Sigmoid colon (tissue), 7 donors: ENCODE results near the gene ABHD2. TPM values are rescaled to one million over a fixed set of nuclear protein-coding genes. Genes with fewer than 3 reads are reported as not detected.

ENCODE experiments used
- DNase-seq: peaks from one replicate; pipeline ENCODE4 v3.0.0-alpha.2; 2019
- H3K27ac ChIP-seq, 4 donors: fragments of 200-600 bp; sonication (generic); one replicate each; pipeline ENCODE4 v1.5.1; 2016 to 2019; ENCODE audit warnings: mild to moderate bottlenecking in 1 of 4
- H3K27me3 ChIP-seq, 3 donors: fragments of 200-600 bp; sonication (generic); one replicate each; pipeline ENCODE4 v1.5.1; 2019; ENCODE audit warnings: mild to moderate bottlenecking in 1 of 3
- H3K36me3 ChIP-seq, 4 donors: fragments of 200-600 bp; sonication (generic); one replicate each; pipeline ENCODE4 v1.5.1; 2016 to 2019
- H3K4me1 ChIP-seq, 4 donors: fragments of 200-600 bp; sonication (generic); one replicate each; pipeline ENCODE4 v1.5.1; 2017 to 2019
- H3K4me3 ChIP-seq, 4 donors: fragments of 200-600 bp; sonication (generic); one replicate each; pipeline ENCODE4 v1.5.1; 2017 to 2019; ENCODE audit warnings: mild to moderate bottlenecking in 2 of 4, moderate library complexity in 1 of 4
- H3K9me3 ChIP-seq, 4 donors: fragments of 200-600 bp in 3 of 4; sonication (generic) in 3 of 4; one replicate each; pipeline versions ENCODE4 v1.5.1 to v1.6.1; 2013 to 2019
- CTCF ChIP-seq, 4 experiments: fragments of 450-650 bp in 3 of 4; fragments of 200-600 bp in 1 of 4; IDR thresholded peaks; one replicate each; pipeline ENCODE4 v1.5.1; 2016 to 2019; ENCODE audit warnings: antibody characterized with exemption in 4 of 4, mild to moderate bottlenecking in 3 of 4, moderate library complexity in 2 of 4
- EP300 ChIP-seq, 4 donors: sonication (generic); formaldehyde crosslinking; IDR thresholded peaks; one replicate each; pipeline ENCODE4 v1.6.1; 2017; ENCODE audit warnings: antibody characterized with exemption in 4 of 4
- POLR2A ChIP-seq, 2 donors: fragments of 450-650 bp; IDR thresholded peaks; one replicate each; pipeline ENCODE4 v1.6.1; 2016; ENCODE audit warnings: antibody characterized with exemption in 2 of 2, mild to moderate bottlenecking in 2 of 2, moderate library complexity in 2 of 2
- POLR2AphosphoS5 ChIP-seq, 4 donors: sonication (generic); formaldehyde crosslinking; IDR thresholded peaks; one replicate each; pipeline ENCODE4 v1.6.1; 2017; ENCODE audit warnings: antibody characterized with exemption in 4 of 4
- WGBS, 2 donors: extraction: QIAGEN DNeasy Blood & Tissue Kit; methylation state at CpG; one replicate each; pipeline ENCODE4 v1.1.7; 2013; 5-methylcytosine and 5-hydroxymethylcytosine counted together
- intact Hi-C: fragments of 100-400 bp; cut with DNase I; formaldehyde crosslinking; loops from one replicate; pipeline ENCODE4 v1.15.1; 2023
- polyA plus RNA-seq, 3 donors: library from polyadenylated mRNA; stranded (reverse); fragments of 200-250 nt; gene quantifications; one replicate each; pipeline ENCODE4 v1.2.3, GENCODE V29; 2013
- total RNA-seq, 4 donors: library from RNA; depleted of rRNA; stranded (reverse); fragments of >200 nt; gene quantifications; one replicate each; pipeline ENCODE4 v1.1.0, GENCODE V29; 2016
- donor health status: healthy with polysubstance abuse.
- donor health status: Bipolar disorder and iron deficiency.
- donor health status: healthy.

The ABHD2 gene
- total and polyA plus RNA-seq, 7 donors: 1.8 to 81.5 (median 32.9) TPM

- peak overlapping the region in 3 of 4 donors; percentile 23 to 57 (median 34) for H3K27ac ChIP-seq
- 65 to 75% methylated on average over 6 of the region's 6 CpGs for WGBS, 2 donors
- H3K4me3 ChIP-seq: no peak overlapping the region
- intact Hi-C loops: no loop called here
- H3K9me3 ChIP-seq: no peaks in the 10 kb centered on the region
- H3K27me3 ChIP-seq: no peaks in the 10 kb centered on the region
- DNase-seq: no peak
- peak in 2 of 4 donors; percentile 27 to 36 for TF ChIP-seq POLR2AphosphoS5 (IDR thresholded peaks at IDR 0.05)
- no peak for TF ChIP-seq EP300 (IDR thresholded peaks at IDR 0.05)
- H3K36me3 ChIP-seq: peaks cover 0 to 42% (median 0%) of the 10 kb centered on the region in 4 donors
- peaks cover 0 to 55% (median 25%) of the 10 kb centered on the region in 4 donors for H3K4me1 ChIP-seq
Measured at GRCh38 chr15:89143503-89144162, 55.4 kb downstream of the ABHD2 start.

GRCh38 chr15:89144491-89144890, 56.2 kb downstream of the ABHD2 start:
- Histone ChIP-seq H3K4me1 (peaks cover 0 to 47% (median 24%) of the 10 kb centered on the region in 4 donors), H3K36me3 (peaks cover 0 to 36% (median 0%) of the 10 kb centered on the region in 4 donors), H3K27me3 (no peaks in the 10 kb centered on the region), H3K9me3 (no peaks in the 10 kb centered on the region), H3K4me3 (no peak overlapping the region), H3K27ac (peak overlapping the region in 2 of 4 donors; percentile 15 to 57)
- DNase-seq: no peak
- intact Hi-C loops: no loop called here
- TF ChIP-seq POLR2AphosphoS5 (IDR thresholded peaks at IDR 0.05) (no peak), CTCF (IDR thresholded peaks at IDR 0.05) (no peak), EP300 (IDR thresholded peaks at IDR 0.05) (no peak), POLR2A (IDR thresholded peaks at IDR 0.05) (no peak)
- 89 to 92% methylated on average over 3 of the region's 3 CpGs for WGBS, 2 donors

- peaks cover 0 to 48% (median 34%) of the 10 kb centered on the region in 4 donors for H3K4me1 ChIP-seq
- DNase-seq: no peak
- H3K4me3 ChIP-seq: no peak overlapping the region
- no peaks in the 10 kb centered on the region for H3K27me3 ChIP-seq
- intact Hi-C loops: no loop called here
- peaks cover 0 to 21% (median 0%) of the 10 kb centered on the region in 4 donors for H3K36me3 ChIP-seq
- WGBS, 2 donors: 84 to 85% methylated on average over 5 of the region's 5 CpGs
- H3K9me3 ChIP-seq: no peaks in the 10 kb centered on the region
- TF ChIP-seq CTCF (IDR thresholded peaks at IDR 0.05) (no peak), EP300 (IDR thresholded peaks at IDR 0.05) (no peak), POLR2AphosphoS5 (IDR thresholded peaks at IDR 0.05) (no peak), POLR2A (IDR thresholded peaks at IDR 0.05) (no peak)
- H3K27ac ChIP-seq: no peak overlapping the region
Measured at GRCh38 chr15:89146366-89146765, 58.1 kb downstream of the ABHD2 start.

GRCh38 chr15:89148126-89148525, 59.9 kb downstream of the ABHD2 start:
- TF ChIP-seq EP300 (IDR thresholded peaks at IDR 0.05) (no peak), POLR2A (IDR thresholded peaks at IDR 0.05) (no peak), POLR2AphosphoS5 (IDR thresholded peaks at IDR 0.05) (no peak)
- 79 to 81% methylated on average over 2 of the region's 2 CpGs for WGBS, 2 donors
- Histone ChIP-seq H3K27me3 (no peaks in the 10 kb centered on the region), H3K4me3 (no peak overlapping the region), H3K36me3 (peaks cover 0 to 23% (median 9%) of the 10 kb centered on the region in 4 donors), H3K4me1 (peaks cover 0 to 45% (median 34%) of the 10 kb centered on the region in 4 donors), H3K27ac (no peak overlapping the region), H3K9me3 (no peaks in the 10 kb centered on the region)
- intact Hi-C loops: no loop called here
- DNase-seq: no peak

GRCh38 chr15:89149501-89150101, 61.3 kb downstream of the ABHD2 start:
- DNase-seq: peak; percentile 62
- Histone ChIP-seq H3K27me3 (no peaks in the 10 kb centered on the region), H3K36me3 (peaks cover 0 to 32% (median 10%) of the 10 kb centered on the region in 4 donors), H3K27ac (peak overlapping the region in 1 of 4 donors; percentile 29), H3K9me3 (no peaks in the 10 kb centered on the region), H3K4me3 (no peak overlapping the region), H3K4me1 (peaks cover 0 to 31% (median 24%) of the 10 kb centered on the region in 4 donors)
- 84 to 91% methylated on average over 7 of the region's 7 CpGs for WGBS, 2 donors
- intact Hi-C loops: no loop called here
- TF ChIP-seq POLR2A (IDR thresholded peaks at IDR 0.05) (no peak), EP300 (IDR thresholded peaks at IDR 0.05) (no peak), CTCF (IDR thresholded peaks at IDR 0.05) (no peak), POLR2AphosphoS5 (IDR thresholded peaks at IDR 0.05) (no peak)
